Colonic mucosa (tissue), 4 donors: ENCODE data around the gene GNG7. TPM values are rescaled to one million over a fixed set of nuclear protein-coding genes. Genes with fewer than 3 reads are reported as not detected.
"Not testable (repeated sequence)": the region's sequence is repeated elsewhere in the genome, so short reads cannot be mapped to it uniquely, and the experiment has no call there.

Experiments used
- DNase-seq: peaks from one replicate; pipeline ENCODE4 v3.0.0-alpha.2; 2020
- H3K27ac ChIP-seq: fragments of 200-600 bp; one replicate; pipeline ENCODE4 v1.8.0; 2021
- H3K27me3 ChIP-seq: fragments of 200-600 bp; one replicate; pipeline ENCODE4 v1.8.0; 2021
- H3K36me3 ChIP-seq: fragments of 200-600 bp; one replicate; pipeline ENCODE4 v1.8.0; 2021
- H3K4me1 ChIP-seq: fragments of 200-600 bp; one replicate; pipeline ENCODE4 v1.8.0; 2021; ENCODE audit warnings: mild to moderate bottlenecking
- H3K4me3 ChIP-seq: fragments of 200-600 bp; one replicate; pipeline ENCODE4 v1.8.0; 2021
- H3K9ac ChIP-seq, 2 donors: one replicate each; pipeline ENCODE4 v1.7.0; 2013; ENCODE audit warnings: control low read depth in 2 of 2, low read depth in 2 of 2, low read length in 2 of 2
- H3K9me3 ChIP-seq: fragments of 200-600 bp; one replicate; pipeline ENCODE4 v1.8.0; 2021
- intact Hi-C: fragments of 100-400 bp; cut with DNase I; formaldehyde crosslinking; loops from one replicate; pipeline ENCODE4 v1.14.1; 2022
- total RNA-seq, 2 donors: library from RNA; stranded (reverse); fragmentation: NEBNext Ultra II Directional in 1 of 2; extraction: Animal tissue kit (Norgen Biotek cat#: 25700) in 1 of 2; gene quantifications; one replicate each; pipeline ENCODE4 v1.2.1, GENCODE V29; 2021
- TF ChIP-seq, protein P1 (sequence below): fragments of 200-600 bp; IDR thresholded peaks from one replicate; pipeline ENCODE4 v1.8.0; 2022; ENCODE audit warnings: antibody characterized with exemption, mild to moderate bottlenecking
- donor health status: healthy.
- donor health status: DM: no; HTN: no; CAD: no.
- donor health status: DM: no; HTN: no; CAD: no.

GNG7 gene
- total RNA-seq, 2 donors from 2014 or later = 1.5 to 3.2 TPM

DNA sequence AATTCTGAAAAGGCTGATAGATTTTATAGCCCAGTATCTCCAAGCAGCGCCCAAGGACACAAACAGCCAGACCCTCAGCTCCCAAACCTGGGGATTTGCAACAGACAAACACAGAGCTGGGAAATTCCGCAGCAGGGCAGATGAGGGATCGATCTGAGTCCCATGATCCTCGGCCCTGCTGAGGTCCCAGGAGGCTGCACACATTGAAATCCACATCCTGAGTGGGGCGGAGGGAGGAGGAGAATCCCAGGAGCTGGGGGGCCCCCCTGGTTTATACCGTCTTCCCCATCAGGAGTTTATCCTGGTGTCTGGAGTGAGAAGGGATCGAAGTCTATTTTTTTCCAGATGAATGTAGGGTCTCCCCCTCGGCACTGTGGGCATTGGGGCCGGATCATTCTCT is 49.3 kb downstream of the GNG7 start:
- Histone ChIP-seq H3K9ac (no peak overlapping the region), H3K9me3 (no peaks in the 10 kb centered on the region), H3K27ac (no peak overlapping the region), H3K27me3 (no peaks in the 10 kb centered on the region), H3K4me3 (no peak overlapping the region), H3K36me3 (no peaks in the 10 kb centered on the region), H3K4me1 (no peaks in the 10 kb centered on the region)
- intact Hi-C loops = no loop called here
- TF ChIP-seq, protein P1, sequence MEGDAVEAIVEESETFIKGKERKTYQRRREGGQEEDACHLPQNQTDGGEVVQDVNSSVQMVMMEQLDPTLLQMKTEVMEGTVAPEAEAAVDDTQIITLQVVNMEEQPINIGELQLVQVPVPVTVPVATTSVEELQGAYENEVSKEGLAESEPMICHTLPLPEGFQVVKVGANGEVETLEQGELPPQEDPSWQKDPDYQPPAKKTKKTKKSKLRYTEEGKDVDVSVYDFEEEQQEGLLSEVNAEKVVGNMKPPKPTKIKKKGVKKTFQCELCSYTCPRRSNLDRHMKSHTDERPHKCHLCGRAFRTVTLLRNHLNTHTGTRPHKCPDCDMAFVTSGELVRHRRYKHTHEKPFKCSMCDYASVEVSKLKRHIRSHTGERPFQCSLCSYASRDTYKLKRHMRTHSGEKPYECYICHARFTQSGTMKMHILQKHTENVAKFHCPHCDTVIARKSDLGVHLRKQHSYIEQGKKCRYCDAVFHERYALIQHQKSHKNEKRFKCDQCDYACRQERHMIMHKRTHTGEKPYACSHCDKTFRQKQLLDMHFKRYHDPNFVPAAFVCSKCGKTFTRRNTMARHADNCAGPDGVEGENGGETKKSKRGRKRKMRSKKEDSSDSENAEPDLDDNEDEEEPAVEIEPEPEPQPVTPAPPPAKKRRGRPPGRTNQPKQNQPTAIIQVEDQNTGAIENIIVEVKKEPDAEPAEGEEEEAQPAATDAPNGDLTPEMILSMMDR = no peak
- DNase-seq = no peak

DNA sequence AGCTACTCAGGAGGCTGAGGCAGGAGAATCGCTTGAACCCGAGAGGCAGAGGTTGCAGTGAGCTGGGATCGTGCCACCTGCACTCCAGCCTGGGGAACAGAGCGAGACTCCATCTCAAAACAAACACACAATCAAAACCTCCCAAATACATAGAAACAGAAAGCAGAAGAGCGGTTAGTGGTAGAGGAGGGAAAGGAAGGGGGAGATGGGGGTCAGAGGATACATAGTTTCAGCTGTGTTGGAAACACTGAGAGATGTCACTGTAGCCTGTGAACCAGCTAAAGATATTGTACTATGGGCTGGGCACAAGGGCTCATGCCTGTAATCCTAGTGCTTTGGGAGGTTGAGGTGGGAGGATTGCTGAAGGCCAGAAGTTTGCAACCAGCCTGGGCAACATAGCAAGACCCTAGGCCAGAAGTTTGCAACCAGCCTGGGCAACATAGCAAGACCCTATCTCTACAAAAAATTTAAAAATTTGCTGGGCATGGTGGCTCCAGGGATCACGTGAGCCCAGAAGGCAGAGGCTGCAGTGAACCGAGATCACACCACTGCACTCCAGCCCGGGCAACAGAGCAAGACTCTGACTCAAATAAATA is 49.9 kb downstream of the GNG7 start:
- Histone ChIP-seq H3K27me3 (no peaks in the 10 kb centered on the region), H3K27ac (no peak overlapping the region), H3K9me3 (no peaks in the 10 kb centered on the region), H3K4me1 (no peaks in the 10 kb centered on the region), H3K36me3 (no peaks in the 10 kb centered on the region), H3K9ac (no peak overlapping the region), H3K4me3 (no peak overlapping the region)
- intact Hi-C loops = no loop called here
- TF ChIP-seq, protein P1 = no peak
- DNase-seq = no peak

DNA sequence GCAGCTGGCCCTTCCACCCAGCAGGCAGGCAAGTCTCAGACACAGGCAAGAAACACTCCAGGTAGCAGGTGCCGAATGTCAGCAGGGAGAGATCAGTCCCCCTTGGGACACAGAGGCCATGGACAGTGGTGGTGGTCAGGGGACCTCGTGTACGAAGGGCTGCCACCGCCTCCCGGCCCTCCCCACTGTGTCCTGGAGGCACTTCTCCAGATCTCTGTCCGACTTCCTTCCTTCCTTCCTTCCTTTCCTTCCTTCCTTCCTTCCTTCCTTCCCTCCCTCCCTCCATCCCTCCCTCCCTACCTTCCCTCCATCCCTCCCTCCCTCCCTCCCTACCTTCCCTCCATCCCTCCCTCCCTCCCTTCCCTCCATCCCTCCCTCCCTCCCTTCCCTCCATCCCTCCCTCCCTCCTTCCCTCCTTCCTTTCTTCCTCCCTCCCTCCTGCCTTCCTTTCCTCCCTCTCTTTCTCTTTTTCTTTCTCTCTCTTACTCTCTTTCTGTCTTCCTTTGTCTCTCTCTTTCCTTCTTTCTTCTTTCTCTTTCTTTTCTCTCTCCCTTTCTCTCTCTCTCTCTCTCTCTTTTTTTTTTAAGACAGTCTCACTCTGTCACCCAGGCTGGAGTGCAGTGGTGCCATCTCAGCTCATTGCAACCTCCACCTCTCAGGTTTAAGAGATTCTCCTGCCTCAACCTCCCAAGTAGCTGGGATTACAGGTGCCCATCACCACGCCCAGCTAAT is 51.3 kb downstream of the GNG7 start:
- H3K4me3 ChIP-seq, H3K9me3 ChIP-seq, H3K4me1 ChIP-seq, H3K27ac ChIP-seq, H3K36me3 ChIP-seq, intact Hi-C loops, H3K27me3 ChIP-seq, H3K9ac ChIP-seq, DNase-seq: not testable (repeated sequence)

DNA sequence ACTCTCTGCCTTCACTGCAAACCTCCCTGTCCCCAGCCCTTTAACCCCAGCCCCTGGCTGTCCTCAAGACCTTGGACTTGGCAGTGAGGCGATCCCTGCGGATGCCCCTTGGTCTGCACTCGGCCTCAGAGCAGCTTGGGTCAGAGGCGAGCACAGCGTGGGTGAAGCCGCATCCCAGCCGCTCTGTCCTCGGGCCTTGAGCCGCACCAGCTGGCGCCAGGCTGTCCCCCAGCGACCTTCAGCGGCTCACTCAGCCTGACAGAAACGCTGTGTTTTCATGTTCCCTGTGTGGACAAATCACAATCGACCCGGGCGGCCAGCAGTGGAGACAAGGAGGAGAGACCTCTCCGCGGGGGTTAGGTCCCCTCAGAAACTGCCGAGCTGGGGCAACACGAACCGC is 52.0 kb downstream of the GNG7 start:
- TF ChIP-seq, protein P1 = no peak
- H3K4me3 ChIP-seq = no peak overlapping the region
- no peaks in the 10 kb centered on the region for H3K27me3 ChIP-seq
- H3K4me1 ChIP-seq = no peaks in the 10 kb centered on the region
- DNase-seq = no peak
- no peaks in the 10 kb centered on the region for H3K9me3 ChIP-seq
- no peak overlapping the region for H3K9ac ChIP-seq
- intact Hi-C loops = no loop called here
- no peak overlapping the region for H3K27ac ChIP-seq
- no peaks in the 10 kb centered on the region for H3K36me3 ChIP-seq

DNA sequence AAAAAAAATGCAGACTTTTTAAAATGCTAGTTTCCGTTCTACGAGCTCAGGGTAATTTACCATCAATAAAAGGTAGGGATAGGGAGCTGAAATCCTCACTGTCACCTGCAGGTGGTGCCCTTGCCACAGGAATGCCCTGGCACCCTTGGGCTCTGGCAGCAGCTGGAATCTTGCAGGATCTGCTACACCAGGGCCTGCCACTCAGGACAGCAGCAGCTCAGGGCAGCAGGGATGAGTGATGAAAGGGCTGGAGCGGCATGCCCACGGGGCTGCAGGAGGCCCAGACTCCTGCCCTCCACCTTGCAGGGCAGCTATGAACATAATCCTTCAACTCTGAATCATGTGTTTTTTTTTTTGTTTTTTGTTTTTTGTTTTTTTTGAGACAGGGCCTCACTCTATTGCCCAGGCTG is 54.0 kb downstream of the GNG7 start:
- intact Hi-C loops = loop anchor here (2.0 to 5.0 kb wide), 2 partner anchors 100 to 224 kb away; no protein-coding TSS in a partner anchor

More for the DNA sequence above, 54.0 kb downstream of the GNG7 start:
- H3K4me1 ChIP-seq = no peaks in the 10 kb centered on the region
- peak; percentile 82 for DNase-seq
- H3K9me3 ChIP-seq = no peaks in the 10 kb centered on the region
- no peaks in the 10 kb centered on the region for H3K36me3 ChIP-seq
- no peaks in the 10 kb centered on the region for H3K27me3 ChIP-seq
- H3K27ac ChIP-seq = no peak overlapping the region
- TF ChIP-seq, protein P1 = peak; percentile 87
- H3K9ac ChIP-seq = no peak overlapping the region
- H3K4me3 ChIP-seq = no peak overlapping the region
